HL-60 (cell line): ENCODE data around the gene BTBD9.
A peak's percentile ranks its signal among the peaks of the same experiment; 100 is the strongest.

Experiments
- DNase-seq, 2 experiments: peaks; one replicate each; pipeline ENCODE4 v3.0.0-alpha.2; 2010 to 2020; ENCODE audit warnings: low read depth in 1 of 2, low spot score in 1 of 2
- H3K27ac ChIP-seq: fragments of 250-450 bp; sonication (Bioruptor Pico); replicated peaks from 2 replicates; pipeline ENCODE4 v1.5.1; 2020; ENCODE audit warnings: mild to moderate bottlenecking, moderate library complexity
- H3K27me3 ChIP-seq: fragments of 250-450 bp; sonication (Bioruptor Pico); 2 replicates; pipeline ENCODE4 v1.5.1; 2021; ENCODE audit warnings: mild to moderate bottlenecking, moderate library complexity; ENCODE audit not compliant: insufficient read depth, poor library complexity, severe bottlenecking
- H3K4me3 ChIP-seq: replicated peaks from 2 replicates; pipeline ENCODE4 v1.5.1; 2011; ENCODE audit warnings: mild to moderate bottlenecking, control low read depth, low read length; ENCODE audit not compliant: insufficient read depth
- CTCF ChIP-seq: IDR thresholded peaks from one replicate; pipeline ENCODE4 v1.5.1; 2011; ENCODE audit warnings: low read length, control low read depth, inconsistent platforms; ENCODE audit not compliant: insufficient read depth
- GABPA ChIP-seq: IDR thresholded peaks from 2 replicates; pipeline ENCODE4 v1.6.1; 2012; ENCODE audit warnings: low read depth
- POLR2AphosphoS5 ChIP-seq: IDR thresholded peaks from 2 replicates; pipeline ENCODE4 v1.6.1; 2012; ENCODE audit warnings: low read depth
- REST ChIP-seq: IDR thresholded peaks from 2 replicates; pipeline ENCODE4 v1.6.1; 2012; ENCODE audit warnings: low read depth; ENCODE audit not compliant: insufficient replicate concordance
- SPI1 ChIP-seq: IDR thresholded peaks from 2 replicates; pipeline ENCODE4 v1.6.1; 2012; ENCODE audit warnings: low read depth, mild to moderate bottlenecking, borderline replicate concordance

BTBD9 gene

GRCh38 chr6:38137608-38138265, 502.0 kb downstream of the BTBD9 start:
- DNase-seq = no peak
- H3K4me3 ChIP-seq = no peak overlapping the region
- TF ChIP-seq SPI1 (no peak), GABPA (no peak)
- no peak overlapping the region for H3K27ac ChIP-seq
- no peaks in the 10 kb centered on the region for H3K27me3 ChIP-seq

GRCh38 chr6:38136547-38136946, 503.2 kb downstream of the BTBD9 start:
- DNase-seq = no peak
- TF ChIP-seq POLR2AphosphoS5 (no peak), REST (no peak), SPI1 (no peak), GABPA (no peak), CTCF (no peak)
- no peak overlapping the region for H3K27ac ChIP-seq

GRCh38 chr6:38134704-38135088, 505.0 kb downstream of the BTBD9 start:
- Histone ChIP-seq H3K27ac (no peak overlapping the region), H3K4me3 (no peak overlapping the region), H3K27me3 (no peaks in the 10 kb centered on the region)
- TF ChIP-seq CTCF = no peak
- no peak for TF ChIP-seq SPI1
- no peak for TF ChIP-seq GABPA
- TF ChIP-seq REST = no peak
- TF ChIP-seq POLR2AphosphoS5 = no peak
- DNase-seq = no peak

More at GRCh38 chr6:38136547-38136946, 503.2 kb downstream of the BTBD9 start:
- no peak overlapping the region for H3K4me3 ChIP-seq
- no peaks in the 10 kb centered on the region for H3K27me3 ChIP-seq

GRCh38 chr6:38133932-38134703, 505.6 kb downstream of the BTBD9 start:
- Histone ChIP-seq H3K27me3 (no peaks in the 10 kb centered on the region), H3K27ac (no peak overlapping the region), H3K4me3 (no peak overlapping the region)
- TF ChIP-seq SPI1 (0 out of 2 replicates have a peak, but pooled peaks have one; percentile 28), CTCF (no peak), GABPA (no peak), REST (no peak), POLR2AphosphoS5 (no peak)
- no peak for DNase-seq
